ENCODE measurements around the gene ROBO1. TPM values are rescaled to one million over a fixed set of nuclear protein-coding genes. Genes with fewer than 3 reads are reported as not detected.

The ROBO1 gene
- total RNA-seq, 6 experiments from 2014 or later = 1.1 to 7.2 (median 4.3) TPM

DNA sequence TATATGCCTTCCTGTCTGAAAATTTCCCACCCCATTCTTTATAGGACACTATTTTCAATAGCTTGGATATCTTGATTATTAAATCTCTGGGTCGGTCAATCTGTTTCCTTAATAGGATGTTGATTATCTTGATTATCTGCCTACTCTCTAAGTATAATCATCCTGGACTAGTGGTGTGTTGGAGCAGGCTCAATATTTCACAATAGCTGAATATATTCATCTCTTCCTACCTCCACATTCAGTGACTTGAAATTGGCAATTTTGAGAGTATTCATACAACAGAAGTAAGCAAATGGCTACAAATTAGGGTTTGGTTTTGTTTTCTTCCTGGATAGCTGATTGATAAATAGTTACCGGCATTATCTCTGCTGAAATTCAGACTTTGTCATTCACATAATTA, 1162.6 kb downstream of the ROBO1 start:
- ATAC-seq (no peak), DNase-seq (no peak)
- 80% methylated on average over 2 of the region's 2 CpGs for WGBS (ENCODE audit: insufficient coverage, low coverage, low lambda C conversion rate, missing lambda C conversion rate)
- no peak overlapping the region for H3K4me3 ChIP-seq
- H3K36me3 ChIP-seq = no peaks in the 10 kb centered on the region
- no peaks in the 10 kb centered on the region for H3K27me3 ChIP-seq
- H3K9me3 ChIP-seq = no peaks in the 10 kb centered on the region
- TF ChIP-seq POLR2A (IDR thresholded peaks at IDR 0.05) = no peak
- TF ChIP-seq, protein P1, sequence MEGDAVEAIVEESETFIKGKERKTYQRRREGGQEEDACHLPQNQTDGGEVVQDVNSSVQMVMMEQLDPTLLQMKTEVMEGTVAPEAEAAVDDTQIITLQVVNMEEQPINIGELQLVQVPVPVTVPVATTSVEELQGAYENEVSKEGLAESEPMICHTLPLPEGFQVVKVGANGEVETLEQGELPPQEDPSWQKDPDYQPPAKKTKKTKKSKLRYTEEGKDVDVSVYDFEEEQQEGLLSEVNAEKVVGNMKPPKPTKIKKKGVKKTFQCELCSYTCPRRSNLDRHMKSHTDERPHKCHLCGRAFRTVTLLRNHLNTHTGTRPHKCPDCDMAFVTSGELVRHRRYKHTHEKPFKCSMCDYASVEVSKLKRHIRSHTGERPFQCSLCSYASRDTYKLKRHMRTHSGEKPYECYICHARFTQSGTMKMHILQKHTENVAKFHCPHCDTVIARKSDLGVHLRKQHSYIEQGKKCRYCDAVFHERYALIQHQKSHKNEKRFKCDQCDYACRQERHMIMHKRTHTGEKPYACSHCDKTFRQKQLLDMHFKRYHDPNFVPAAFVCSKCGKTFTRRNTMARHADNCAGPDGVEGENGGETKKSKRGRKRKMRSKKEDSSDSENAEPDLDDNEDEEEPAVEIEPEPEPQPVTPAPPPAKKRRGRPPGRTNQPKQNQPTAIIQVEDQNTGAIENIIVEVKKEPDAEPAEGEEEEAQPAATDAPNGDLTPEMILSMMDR (IDR thresholded peaks at IDR 0.05) = no peak
- intact Hi-C loops (cut with DNase I) = no loop called here
- H3K27ac ChIP-seq = no peak overlapping the region
- H3K4me1 ChIP-seq = no peaks in the 10 kb centered on the region

DNA sequence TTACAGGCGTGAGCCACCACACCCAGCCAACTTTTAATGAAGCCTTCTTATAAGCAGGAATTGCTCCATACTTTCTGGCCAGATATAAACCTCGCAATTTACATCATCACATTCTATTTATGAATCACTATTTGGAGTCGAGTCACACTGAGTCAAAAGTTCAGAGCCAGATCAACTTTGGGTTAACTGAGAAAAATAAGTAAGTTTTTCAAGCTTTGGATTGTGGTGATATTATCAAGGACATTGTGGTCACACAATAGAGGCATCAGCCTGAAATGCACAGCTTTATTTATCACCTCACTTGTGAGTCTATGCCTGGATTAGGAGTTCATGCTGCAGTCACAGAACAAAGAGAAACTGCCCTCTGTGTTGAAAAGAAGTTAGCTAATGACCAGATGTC, 1163.5 kb downstream of the ROBO1 start:
- H3K27me3 ChIP-seq = no peaks in the 10 kb centered on the region
- WGBS (ENCODE audit: insufficient coverage, low coverage, low lambda C conversion rate, missing lambda C conversion rate) = 68% methylated on average over 3 of the region's 3 CpGs
- no peak for DNase-seq
- no peak for TF ChIP-seq POLR2A (IDR thresholded peaks at IDR 0.05)
- TF ChIP-seq, protein P1 (IDR thresholded peaks at IDR 0.05) = no peak
- no peaks in the 10 kb centered on the region for H3K9me3 ChIP-seq
- no peak overlapping the region for H3K27ac ChIP-seq
- no peaks in the 10 kb centered on the region for H3K36me3 ChIP-seq
- H3K4me3 ChIP-seq = no peak overlapping the region
- H3K4me1 ChIP-seq = no peaks in the 10 kb centered on the region
- no peak for ATAC-seq
- intact Hi-C loops (cut with DNase I) = no loop called here

DNA sequence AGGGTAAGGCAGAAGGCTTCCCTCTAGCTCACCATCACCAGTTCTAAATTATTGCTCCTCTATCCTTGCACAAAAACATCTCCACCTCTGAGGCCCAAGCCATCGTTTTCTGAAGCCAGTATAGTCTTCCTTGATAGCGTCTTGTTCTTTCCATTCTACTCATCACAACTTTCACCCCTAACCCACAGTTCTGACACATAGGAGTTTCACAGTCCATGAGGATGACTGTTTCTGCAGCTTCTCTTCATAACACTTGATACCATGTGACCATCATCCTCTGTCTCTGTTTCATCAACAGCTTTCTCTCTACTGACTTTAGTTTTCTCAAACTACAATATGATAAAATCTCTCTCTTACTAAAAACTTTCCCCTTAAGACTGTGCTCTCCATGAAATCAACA, 1166.5 kb downstream of the ROBO1 start:
- ATAC-seq (no peak), DNase-seq (no peak)
- Histone ChIP-seq H3K36me3 (no peaks in the 10 kb centered on the region), H3K9me3 (no peaks in the 10 kb centered on the region), H3K4me1 (no peaks in the 10 kb centered on the region), H3K27me3 (no peaks in the 10 kb centered on the region), H3K27ac (no peak overlapping the region), H3K4me3 (no peak overlapping the region)
- intact Hi-C loops (cut with DNase I) = no loop called here
- 64% methylated on average over 2 of the region's 2 CpGs for WGBS (ENCODE audit: insufficient coverage, low coverage, low lambda C conversion rate, missing lambda C conversion rate)
- no peak for TF ChIP-seq POLR2A (IDR thresholded peaks at IDR 0.05)
- TF ChIP-seq, protein P1 (IDR thresholded peaks at IDR 0.05) = no peak

DNA sequence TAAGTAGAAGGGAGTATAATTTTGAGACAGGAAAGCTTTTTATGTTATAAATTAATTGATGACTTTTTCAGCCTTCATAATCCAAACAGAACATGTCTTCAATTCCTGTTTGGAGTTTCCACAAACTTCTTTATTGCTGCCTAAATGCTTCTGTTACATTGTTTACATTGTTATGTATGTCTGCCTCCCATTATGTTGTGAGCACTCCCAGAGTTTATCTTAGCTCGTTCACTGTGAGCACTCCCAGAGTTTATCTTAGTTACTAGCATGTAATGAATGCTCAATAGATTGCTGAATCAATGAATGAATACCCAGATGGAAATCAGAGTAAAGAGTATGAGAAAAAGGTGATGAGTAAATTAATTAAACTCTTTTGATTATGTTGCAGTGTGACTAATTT, 1178.0 kb downstream of the ROBO1 start:
- no peaks in the 10 kb centered on the region for H3K27me3 ChIP-seq
- WGBS (ENCODE audit: insufficient coverage, low coverage, low lambda C conversion rate, missing lambda C conversion rate) = 7% methylated on average over 1 of the region's 1 CpG
- no peak overlapping the region for H3K4me3 ChIP-seq
- no peaks in the 10 kb centered on the region for H3K4me1 ChIP-seq
- TF ChIP-seq, protein P1 (IDR thresholded peaks at IDR 0.05) = no peak
- TF ChIP-seq POLR2A (IDR thresholded peaks at IDR 0.05) = no peak
- no peaks in the 10 kb centered on the region for H3K9me3 ChIP-seq
- no peak overlapping the region for H3K27ac ChIP-seq
- ATAC-seq (no peak), DNase-seq (no peak)
- intact Hi-C loops (cut with DNase I) = no loop called here
- H3K36me3 ChIP-seq = no peaks in the 10 kb centered on the region

All from right lobe of liver (tissue), 6 donors.